ENCODE results near the gene ITPK1. TPM values are rescaled to one million over a fixed set of nuclear protein-coding genes. Genes with fewer than 3 reads are reported as not detected.

ITPK1 gene
- total RNA-seq, 1 donor, result 25.0 TPM

GRCh38 chr14:93047661-93048060, 68.1 kb downstream of the ITPK1 start:
- no peak for TF ChIP-seq CTCF (IDR thresholded peaks at IDR 0.05; ENCODE audit: extremely low read depth, low read depth, low read length)
- Histone ChIP-seq H4K20me1 (ENCODE audit: insufficient read depth, low read length) (peaks cover 27% of the 10 kb centered on the region), H3K4me1 (ENCODE audit: insufficient read depth, low read length) (peaks cover 31% of the 10 kb centered on the region)

GRCh38 chr14:93047157-93047556, 68.6 kb downstream of the ITPK1 start:
- no peaks in the 10 kb centered on the region for H3K79me2 ChIP-seq (ENCODE audit: insufficient read depth, low read length)
- no peaks in the 10 kb centered on the region for H3K36me3 ChIP-seq (ENCODE audit: insufficient read depth, low read length)
- no peak for TF ChIP-seq CTCF (IDR thresholded peaks at IDR 0.05; ENCODE audit: extremely low read depth, low read depth, low read length)
- DNase-seq (ENCODE audit: insufficient read length, low spot score, missing footprints), result peak; percentile 3
- no peak overlapping the region for H3K4me3 ChIP-seq (ENCODE audit: insufficient read depth, low read length)
- peaks cover 31% of the 10 kb centered on the region for H3K4me1 ChIP-seq (ENCODE audit: insufficient read depth, low read length)
- no peaks in the 10 kb centered on the region for H3K9me3 ChIP-seq (ENCODE audit: low read depth, low read length)
- no peak overlapping the region for H3K27ac ChIP-seq (ENCODE audit: low read depth, low read length)
- H3K27me3 ChIP-seq (ENCODE audit: insufficient read depth, low read length), result peaks cover 6% of the 10 kb centered on the region
- no peak overlapping the region for H3K4me2 ChIP-seq (ENCODE audit: insufficient read depth, low read length)
- H4K20me1 ChIP-seq (ENCODE audit: insufficient read depth, low read length), result peaks cover 24% of the 10 kb centered on the region
- no peak overlapping the region for H2AFZ ChIP-seq (ENCODE audit: low read length)

More at GRCh38 chr14:93047661-93048060, 68.1 kb downstream of the ITPK1 start:
- Histone ChIP-seq H3K27me3 (ENCODE audit: insufficient read depth, low read length) (peaks cover 6% of the 10 kb centered on the region), H3K4me2 (ENCODE audit: insufficient read depth, low read length) (no peak overlapping the region), H3K79me2 (ENCODE audit: insufficient read depth, low read length) (no peaks in the 10 kb centered on the region), H3K36me3 (ENCODE audit: insufficient read depth, low read length) (no peaks in the 10 kb centered on the region), H3K9me3 (ENCODE audit: low read depth, low read length) (no peaks in the 10 kb centered on the region), H3K27ac (ENCODE audit: low read depth, low read length) (no peak overlapping the region), H2AFZ (ENCODE audit: low read length) (no peak overlapping the region), H3K4me3 (ENCODE audit: insufficient read depth, low read length) (no peak overlapping the region)
- peak; percentile 66 for DNase-seq (ENCODE audit: insufficient read length, low spot score, missing footprints)

GRCh38 chr14:93046705-93047050, 69.0 kb downstream of the ITPK1 start:
- Histone ChIP-seq H3K4me1 (ENCODE audit: insufficient read depth, low read length) (peaks cover 31% of the 10 kb centered on the region), H3K27me3 (ENCODE audit: insufficient read depth, low read length) (peaks cover 6% of the 10 kb centered on the region), H3K36me3 (ENCODE audit: insufficient read depth, low read length) (no peaks in the 10 kb centered on the region), H3K4me3 (ENCODE audit: insufficient read depth, low read length) (no peak overlapping the region), H3K9me3 (ENCODE audit: low read depth, low read length) (no peaks in the 10 kb centered on the region), H3K4me2 (ENCODE audit: insufficient read depth, low read length) (no peak overlapping the region), H3K79me2 (ENCODE audit: insufficient read depth, low read length) (no peaks in the 10 kb centered on the region), H3K27ac (ENCODE audit: low read depth, low read length) (no peak overlapping the region), H2AFZ (ENCODE audit: low read length) (no peak overlapping the region), H4K20me1 (ENCODE audit: insufficient read depth, low read length) (peaks cover 24% of the 10 kb centered on the region)
- DNase-seq (ENCODE audit: insufficient read length, low spot score, missing footprints), result peak; percentile 60
- TF ChIP-seq CTCF (IDR thresholded peaks at IDR 0.05; ENCODE audit: extremely low read depth, low read depth, low read length), result no peak

- peak; percentile 98 for DNase-seq (ENCODE audit: insufficient read length, low spot score, missing footprints)
- no peak overlapping the region for H3K27ac ChIP-seq (ENCODE audit: low read depth, low read length)
- H3K36me3 ChIP-seq (ENCODE audit: insufficient read depth, low read length), result no peaks in the 10 kb centered on the region
- no peak for TF ChIP-seq CTCF (IDR thresholded peaks at IDR 0.05; ENCODE audit: extremely low read depth, low read depth, low read length)
- peaks cover 31% of the 10 kb centered on the region for H3K4me1 ChIP-seq (ENCODE audit: insufficient read depth, low read length)
- peak overlapping the region; percentile 58 for H3K4me2 ChIP-seq (ENCODE audit: insufficient read depth, low read length)
- H3K79me2 ChIP-seq (ENCODE audit: insufficient read depth, low read length), result no peaks in the 10 kb centered on the region
- H4K20me1 ChIP-seq (ENCODE audit: insufficient read depth, low read length), result peaks cover 24% of the 10 kb centered on the region
- no peaks in the 10 kb centered on the region for H3K9me3 ChIP-seq (ENCODE audit: low read depth, low read length)
- H3K4me3 ChIP-seq (ENCODE audit: insufficient read depth, low read length), result peak overlapping the region; percentile 21
- H2AFZ ChIP-seq (ENCODE audit: low read length), result no peak overlapping the region
- H3K27me3 ChIP-seq (ENCODE audit: insufficient read depth, low read length), result peaks cover 6% of the 10 kb centered on the region
Measured at GRCh38 chr14:93045965-93046704, 69.6 kb downstream of the ITPK1 start.

Data from osteoblast (primary cell).